Transverse colon (tissue), 4 donors: ENCODE data around the gene CRP.

Experiments used
- CTCF ChIP-seq, 5 experiments: fragments of 200-600 bp in 3 of 5; fragments of 450-650 bp in 2 of 5; sonication (generic) in 3 of 5; IDR thresholded peaks; 1 replicate in 2 of 5; 2 replicates in 3 of 5; pipeline ENCODE4 v1.5.1; 2016 to 2017; ENCODE audit warnings: antibody characterized with exemption in 5 of 5, inconsistent platforms in 3 of 5, mild to moderate bottlenecking in 2 of 5, moderate library complexity in 1 of 5
- POLR2A ChIP-seq: fragments of 450-650 bp; IDR thresholded peaks from one replicate; pipeline ENCODE4 v1.6.1; 2016; ENCODE audit warnings: antibody characterized with exemption, mild to moderate bottlenecking, moderate library complexity
- POLR2AphosphoS5 ChIP-seq, 3 donors: sonication (generic); formaldehyde crosslinking; IDR thresholded peaks; one replicate each; pipeline ENCODE4 v1.6.1; 2016; ENCODE audit warnings: antibody characterized with exemption in 3 of 3

DNA sequence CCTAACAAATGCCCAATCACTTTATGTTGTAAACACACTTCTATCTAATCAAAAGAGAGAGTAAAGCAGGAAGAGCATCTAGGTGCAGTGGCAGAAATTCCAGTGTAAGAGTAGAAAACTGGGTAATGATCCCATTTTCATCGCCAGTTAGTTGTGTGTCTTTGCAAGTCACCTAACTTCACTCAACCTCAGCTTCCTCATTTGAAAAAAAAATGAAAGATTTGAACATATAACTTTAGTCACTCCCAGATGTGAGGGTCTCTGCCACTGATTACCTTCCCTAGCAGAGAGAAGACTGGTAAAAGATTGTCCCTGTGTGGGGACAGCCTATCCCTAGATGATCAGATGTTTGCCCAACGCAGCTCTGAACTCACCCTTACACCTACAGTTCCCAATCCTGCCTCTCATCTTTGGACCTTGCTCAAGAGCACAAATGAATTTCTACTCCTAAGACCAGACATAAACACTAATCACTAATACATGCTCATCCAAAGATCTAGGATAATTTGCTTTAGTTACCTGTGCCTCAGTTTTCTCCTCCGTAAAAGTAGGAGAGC is 41.1 kb upstream of the CRP start:
- no peak for TF ChIP-seq CTCF (IDR thresholded peaks at IDR 0.05)
- TF ChIP-seq POLR2A = no peak
- no peak for TF ChIP-seq POLR2AphosphoS5 (IDR thresholded peaks at IDR 0.05)
